ENCODE measurements around the gene BRWD1. TPM values are rescaled to one million over a fixed set of nuclear protein-coding genes. Genes with fewer than 3 reads are reported as not detected.
"Not testable (repeated sequence)": the region's sequence is repeated elsewhere in the genome, so short reads cannot be mapped to it uniquely, and the experiment has no call there.

BRWD1 gene
- total and polyA plus RNA-seq, 7 experiments from 2014 or later, result 27.4 to 108 (median 77.9) TPM

- no peak overlapping the region for H3K4me3 Mint-ChIP-seq
- H3K4me1 Mint-ChIP-seq, result no peaks in the 10 kb centered on the region
- H3K9me3 Mint-ChIP-seq, result no peaks in the 10 kb centered on the region
- ATAC-seq (no peak), DNase-seq (no peak)
- no peak overlapping the region for H3K27ac ChIP-seq (ENCODE audit: low read depth, low read length)
- no peaks in the 10 kb centered on the region for H3K9me3 ChIP-seq (ENCODE audit: control insufficient read depth in 2 of 3, low read length in 3 of 3)
- CTCF ChIA-PET, result no interaction called here
- intact Hi-C loops (cut with micrococcal nuclease), result no loop called here
- H3K27me3 Mint-ChIP-seq, result peaks cover 0 to 4% (median 0%) of the 10 kb centered on the region in 5 donors
- no peak overlapping the region for H3K4me3 ChIP-seq (ENCODE audit: low read length)
- POLR2A ChIA-PET, result no interaction called here
- no peak overlapping the region for H3K27ac Mint-ChIP-seq
- no peaks in the 10 kb centered on the region for H3K36me3 ChIP-seq (ENCODE audit: control insufficient read depth in 2 of 3, insufficient read depth in 3 of 3, low read length in 3 of 3)
- no peaks in the 10 kb centered on the region for H3K27me3 ChIP-seq (ENCODE audit: control insufficient read depth in 2 of 2, insufficient read depth in 2 of 2, low read length in 2 of 2)
- H3K4me1 ChIP-seq (ENCODE audit: control insufficient read depth in 2 of 2, insufficient read depth in 2 of 2, low read length in 2 of 2), result no peaks in the 10 kb centered on the region
- H3K36me3 Mint-ChIP-seq, result no peaks in the 10 kb centered on the region
Measured at GRCh38 chr21:39136711-39137110, 176.7 kb downstream of the BRWD1 start.

DNA sequence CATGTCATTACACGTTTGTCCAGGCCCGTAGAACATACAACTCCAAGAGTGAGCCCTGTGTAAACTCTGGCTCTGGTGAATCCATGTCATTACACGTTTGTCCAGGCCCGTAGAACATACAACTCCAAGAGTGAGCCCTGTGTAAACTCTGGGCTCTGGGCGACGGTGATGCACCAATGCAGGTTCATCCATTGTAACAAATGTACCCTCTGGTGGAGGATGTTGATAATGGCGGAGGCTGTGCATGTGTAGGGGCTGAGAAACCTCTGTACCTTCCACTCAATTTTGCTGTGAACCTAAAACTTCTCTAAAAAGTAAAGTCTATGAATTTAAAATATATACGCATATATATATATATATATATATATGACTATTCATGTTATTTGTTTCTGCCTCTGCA is 177.3 kb downstream of the BRWD1 start:
- H3K4me3 Mint-ChIP-seq; H3K4me3 ChIP-seq (ENCODE audit: low read length); POLR2A ChIA-PET; DNase-seq; CTCF ChIA-PET; intact Hi-C loops (cut with micrococcal nuclease); H3K9me3 Mint-ChIP-seq; H3K27me3 Mint-ChIP-seq; H3K27me3 ChIP-seq (ENCODE audit: control insufficient read depth in 2 of 2, insufficient read depth in 2 of 2, low read length in 2 of 2); ATAC-seq; H3K4me1 ChIP-seq (ENCODE audit: control insufficient read depth in 2 of 2, insufficient read depth in 2 of 2, low read length in 2 of 2); H3K27ac ChIP-seq (ENCODE audit: low read depth, low read length); H3K4me1 Mint-ChIP-seq; H3K36me3 ChIP-seq (ENCODE audit: control insufficient read depth in 2 of 3, insufficient read depth in 3 of 3, low read length in 3 of 3); H3K27ac Mint-ChIP-seq; H3K36me3 Mint-ChIP-seq; H3K9me3 ChIP-seq (ENCODE audit: control insufficient read depth in 2 of 3, low read length in 3 of 3): not testable (repeated sequence)

GRCh38 chr21:39134288-39134810 is 179.1 kb downstream of the BRWD1 start:
- Histone ChIP-seq H3K4me1 (ENCODE audit: control insufficient read depth in 2 of 2, insufficient read depth in 2 of 2, low read length in 2 of 2) (no peaks in the 10 kb centered on the region), H3K4me3 (ENCODE audit: low read length) (no peak overlapping the region), H3K27me3 (ENCODE audit: control insufficient read depth in 2 of 2, insufficient read depth in 2 of 2, low read length in 2 of 2) (no peaks in the 10 kb centered on the region), H3K36me3 (ENCODE audit: control insufficient read depth in 2 of 3, insufficient read depth in 3 of 3, low read length in 3 of 3) (no peaks in the 10 kb centered on the region), H3K9me3 (ENCODE audit: control insufficient read depth in 2 of 3, low read length in 3 of 3) (no peaks in the 10 kb centered on the region), H3K27ac (ENCODE audit: low read depth, low read length) (no peak overlapping the region)
- intact Hi-C loops (cut with micrococcal nuclease), result no loop called here
- H3K4me1 Mint-ChIP-seq, result no peaks in the 10 kb centered on the region
- CTCF ChIA-PET, result no interaction called here
- H3K9me3 Mint-ChIP-seq, result peaks cover 0 to 9% (median 0%) of the 10 kb centered on the region in 11 donors
- no peak for DNase-seq
- H3K4me3 Mint-ChIP-seq, result no peak overlapping the region
- no peaks in the 10 kb centered on the region for H3K36me3 Mint-ChIP-seq
- ATAC-seq, result no peak
- no peak overlapping the region for H3K27ac Mint-ChIP-seq
- peaks cover 0 to 10% (median 4%) of the 10 kb centered on the region in 5 donors for H3K27me3 Mint-ChIP-seq
- POLR2A ChIA-PET, result no interaction called here

Other genes with a start within 250 kb of the BRWD1 start
- gene PSMG1, start 130.2 kb downstream of the BRWD1 start, total RNA-seq, result 10 to 100 TPM in 4 of 5 experiments, 1 to 10 TPM in 1; 9.8 to 62.5 (median 16.9) TPM
- gene PSMG1, start 130.2 kb downstream of the BRWD1 start, polyA plus RNA-seq, result 10 to 100 TPM; 46.2 to 48.2 TPM
- 100 to 1,000 TPM; 198 to 310 (median 262) TPM for gene HMGN1, start 35.5 kb upstream of the BRWD1 start, total RNA-seq
- 100 to 1,000 TPM; 198 to 286 TPM for gene HMGN1, start 35.5 kb upstream of the BRWD1 start, polyA plus RNA-seq
- gene LCA5L, start 132.1 kb upstream of the BRWD1 start, total RNA-seq, result not detected
- gene LCA5L, start 132.1 kb upstream of the BRWD1 start, polyA plus RNA-seq, result under 1 TPM in 1 of 2 donors, not detected in 1; 0.24 TPM
- gene SH3BGR, start 138.3 kb upstream of the BRWD1 start, total RNA-seq, result 1 to 10 TPM in 4 of 5 experiments, under 1 TPM in 1; 0.94 to 3.5 (median 1.6) TPM
- 1 to 10 TPM; 1.7 to 3.7 TPM for gene SH3BGR, start 138.3 kb upstream of the BRWD1 start, polyA plus RNA-seq